Stimulated activated CD8-positive, alpha-beta memory T cell treated with anti-CD3 and anti-CD28 coated beads, Interleukin-7, amount 100 ng/mL, for 4 hours (primary cell): ENCODE data around the gene KCNA5.

Experiments
- DNase-seq, 2 donors: peaks; one replicate each; pipeline ENCODE4 v3.0.0-alpha.2; 2020; ENCODE audit warnings: low read depth in 2 of 2

The KCNA5 gene

DNA sequence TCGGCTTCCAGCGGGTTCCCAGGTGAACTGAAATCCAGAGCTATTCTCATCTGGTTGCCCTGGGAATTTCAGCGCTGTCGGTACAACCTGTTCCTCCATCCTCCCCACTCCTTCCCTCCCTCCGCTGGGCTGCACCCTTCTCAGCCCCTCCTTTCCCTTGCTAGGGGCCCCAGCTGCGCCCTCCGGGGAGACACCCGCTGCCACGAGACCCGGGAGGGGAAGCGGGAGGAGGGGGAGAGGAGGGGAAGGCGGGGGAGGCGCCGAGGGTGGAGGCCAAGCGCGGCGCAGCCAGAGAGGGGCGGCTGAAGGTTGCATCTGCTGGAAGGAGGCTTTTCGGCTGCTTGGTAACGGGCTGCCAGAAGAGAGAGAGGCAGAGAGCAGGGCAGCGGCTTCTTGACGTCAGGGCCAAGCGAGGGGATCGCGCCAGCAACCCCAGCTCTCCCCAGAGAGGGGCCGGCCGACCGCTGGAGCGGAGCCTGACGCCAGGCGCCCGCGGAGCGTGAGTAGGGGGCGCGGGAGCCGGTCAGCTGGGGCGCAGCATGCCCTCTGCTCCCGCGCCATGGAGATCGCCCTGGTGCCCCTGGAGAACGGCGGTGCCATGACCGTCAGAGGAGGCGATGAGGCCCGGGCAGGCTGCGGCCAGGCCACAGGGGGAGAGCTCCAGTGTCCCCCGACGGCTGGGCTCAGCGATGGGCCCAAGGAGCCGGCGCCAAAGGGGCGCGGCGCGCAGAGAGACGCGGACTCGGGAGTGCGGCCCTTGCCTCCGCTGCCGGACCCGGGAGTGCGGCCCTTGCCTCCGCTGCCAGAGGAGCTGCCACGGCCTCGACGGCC, at the start of gene KCNA5:
Gene KCNA5 (plus strand): TSS at position 291 of the 831 bp plus-strand sequence. CDS start 269 bp downstream, at position 560.
- no peak for DNase-seq

DNA sequence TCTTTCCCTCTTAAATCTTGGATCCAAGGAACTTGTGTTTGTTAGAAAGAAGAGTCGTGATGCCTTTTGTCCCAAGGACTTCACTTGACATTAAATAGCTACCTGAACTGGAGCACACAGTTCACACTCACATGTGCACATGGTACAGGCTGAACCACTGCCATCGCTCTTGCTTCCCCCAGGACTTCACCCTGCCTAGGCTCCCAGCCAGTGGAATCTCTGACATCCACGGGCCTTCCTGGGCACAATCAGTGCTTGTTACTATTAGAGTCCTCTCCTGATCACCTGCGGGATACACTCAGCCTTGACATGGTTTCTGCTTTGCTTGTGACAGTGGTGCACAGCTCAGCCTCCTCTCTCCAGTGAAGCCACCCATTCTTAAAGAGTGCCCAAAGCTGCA, 49.1 kb upstream of the KCNA5 start:
- no peak for DNase-seq

DNA sequence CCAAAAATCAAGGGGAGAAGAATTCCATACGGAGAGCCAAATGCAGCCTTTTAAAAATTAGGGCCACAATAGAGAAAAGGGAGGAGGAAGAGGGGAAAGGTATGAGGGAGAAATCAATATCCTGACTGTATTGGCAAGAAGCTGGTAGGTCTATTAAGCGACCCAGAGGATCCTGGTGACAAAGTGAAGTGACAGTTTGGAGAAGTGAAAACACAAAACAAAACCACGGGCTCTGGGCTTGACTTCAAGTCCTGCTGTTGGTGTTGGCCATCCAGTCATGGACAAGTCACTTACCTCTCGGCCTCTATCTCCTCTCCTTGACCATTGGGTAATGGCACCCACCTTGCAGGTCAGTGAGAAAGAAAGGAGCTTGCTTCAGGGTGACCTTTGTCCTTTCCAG, 47.0 kb upstream of the KCNA5 start:
- DNase-seq: no peak

DNA sequence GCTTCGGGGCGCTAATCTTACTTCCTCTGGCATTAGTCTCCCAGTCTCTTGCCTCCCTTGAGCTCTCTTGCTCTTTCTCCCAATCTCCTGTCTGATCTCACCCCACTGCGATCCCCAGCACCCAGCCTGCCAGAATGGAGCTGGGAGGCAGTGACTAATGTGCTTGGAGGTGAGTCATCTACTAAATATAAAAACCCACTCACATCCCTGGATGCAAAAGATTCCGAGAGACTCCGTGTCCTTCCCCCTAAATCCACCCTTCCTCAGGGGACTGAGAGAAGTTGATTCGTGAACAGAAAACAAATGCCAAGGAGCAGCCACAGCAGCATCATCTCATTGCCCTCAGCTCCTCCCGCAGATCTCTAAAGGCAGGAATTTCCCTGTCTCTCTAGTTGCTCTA, 45.7 kb upstream of the KCNA5 start:
- no peak for DNase-seq

DNA sequence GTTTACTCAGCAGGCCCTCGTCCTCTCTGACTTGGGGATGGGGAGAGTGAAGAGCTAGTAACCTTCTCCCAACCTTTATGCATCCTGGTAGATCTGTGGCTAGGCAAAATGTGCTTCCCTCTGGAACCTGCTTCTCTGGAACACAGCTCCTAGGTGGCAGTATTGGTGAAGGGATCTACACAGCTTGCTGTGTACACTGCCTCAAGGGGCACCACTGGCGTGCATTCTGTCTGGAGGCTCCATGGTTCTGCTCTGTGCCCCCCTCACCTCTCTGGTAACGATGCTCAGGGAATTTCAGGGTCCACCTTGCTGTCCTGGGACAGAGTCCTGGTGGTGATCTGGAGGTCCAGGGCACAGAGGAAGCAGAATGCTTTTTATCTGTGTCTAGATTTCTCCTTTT, 43.5 kb upstream of the KCNA5 start:
- no peak for DNase-seq

DNA sequence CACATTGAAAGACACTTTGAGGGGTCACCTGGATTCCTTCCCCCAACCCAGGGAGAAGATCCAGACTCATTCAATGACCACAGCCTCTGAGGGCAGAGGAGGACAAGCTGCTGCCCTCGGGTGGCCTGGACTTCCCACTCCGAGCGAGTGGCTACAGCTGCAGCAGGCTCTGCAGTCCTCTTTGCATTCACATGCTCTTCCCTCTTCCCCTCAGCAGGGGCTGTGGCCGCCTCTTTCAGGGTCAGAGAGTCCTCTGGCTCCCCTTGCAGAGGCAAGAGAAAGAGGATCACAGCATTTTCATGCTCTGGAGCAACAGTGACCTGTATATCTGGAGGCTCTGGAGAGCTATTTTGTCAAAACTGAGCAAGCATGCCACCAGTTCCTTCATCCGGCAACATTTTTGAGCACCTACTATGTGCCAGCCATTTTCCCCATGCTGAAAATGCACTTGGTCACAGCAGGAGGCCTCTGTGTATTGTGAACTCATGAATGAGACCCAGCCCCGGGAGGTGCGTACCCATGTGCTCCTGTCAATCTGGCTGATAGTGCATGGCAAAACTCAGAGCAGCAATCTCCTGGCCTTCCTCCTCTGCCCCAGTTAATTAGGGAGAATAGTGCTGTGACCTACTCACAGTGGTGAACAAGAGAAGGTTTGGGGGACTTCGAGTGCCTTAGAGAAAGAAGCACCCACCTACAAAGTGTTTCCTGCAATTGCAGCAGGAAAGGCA, 42.9 kb upstream of the KCNA5 start:
- no peak for DNase-seq

DNA sequence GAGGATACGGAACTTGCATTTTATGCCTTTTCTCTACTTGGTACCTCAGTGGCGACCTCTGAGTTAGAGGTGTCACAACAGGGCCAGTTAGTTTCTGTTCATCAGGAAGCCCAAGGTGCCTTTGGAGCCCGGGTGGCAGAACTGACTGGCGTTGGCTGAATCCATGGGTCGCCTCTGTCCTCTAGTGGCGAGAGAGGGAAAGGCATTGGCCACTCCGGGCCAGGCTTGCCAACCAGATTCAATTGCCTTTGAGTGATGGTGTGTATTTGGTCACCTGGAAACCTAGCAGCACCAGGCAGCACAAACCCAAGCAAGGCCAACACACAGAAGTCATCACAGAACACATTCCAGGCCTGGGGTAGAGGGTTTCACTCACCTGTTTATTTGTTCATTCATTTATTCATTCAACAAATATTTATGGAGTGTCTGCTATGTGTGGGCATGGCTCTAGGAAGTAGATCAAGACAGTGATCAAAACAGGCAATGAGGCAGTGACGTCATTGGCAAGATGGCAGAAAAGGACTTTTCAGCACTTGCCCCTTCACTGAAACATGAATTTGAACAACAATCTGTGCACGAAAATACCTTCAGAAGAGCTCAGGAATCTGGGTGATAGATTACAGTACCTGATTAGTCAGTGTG, 40.5 kb upstream of the KCNA5 start:
- DNase-seq: no peak

DNA sequence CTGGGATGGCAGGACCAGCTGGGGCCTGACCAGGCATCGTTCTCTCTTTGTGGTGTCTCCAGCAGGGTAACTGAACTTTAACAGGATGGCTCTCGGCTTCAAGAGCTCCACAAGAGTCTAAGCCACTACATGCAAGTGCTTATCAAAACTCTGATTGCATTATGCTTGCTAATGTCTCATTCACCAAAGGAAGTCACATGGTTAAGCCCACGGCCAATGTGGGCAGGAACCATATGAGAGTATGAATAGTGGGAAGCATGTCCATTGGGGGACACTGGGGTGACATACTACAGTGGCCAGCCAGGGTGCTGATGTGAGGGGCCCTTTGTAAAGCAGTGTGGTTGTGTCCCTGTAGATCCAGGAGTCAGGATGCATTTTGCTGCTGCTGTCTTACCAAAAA, 35.0 kb upstream of the KCNA5 start:
- no peak for DNase-seq

DNA sequence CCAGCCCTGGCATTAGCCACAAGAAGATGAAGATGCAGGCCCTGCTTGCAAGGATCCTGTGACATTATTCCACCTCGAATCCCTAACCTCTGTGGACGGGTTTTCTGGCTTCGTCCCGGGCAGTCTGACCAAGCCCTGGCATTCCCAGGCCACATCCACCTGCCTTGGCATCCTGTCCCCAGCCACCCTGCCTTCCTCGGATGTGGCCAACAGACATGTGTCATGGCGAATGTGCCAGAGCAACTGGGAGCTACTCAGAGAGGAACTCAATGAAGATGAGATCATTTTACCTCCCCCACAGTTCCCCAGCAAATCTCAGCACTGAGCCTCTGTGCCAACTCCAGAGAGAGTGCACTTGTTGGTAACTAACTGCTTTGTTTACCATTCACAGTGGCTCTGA, 33.5 kb upstream of the KCNA5 start:
- DNase-seq: no peak

DNA sequence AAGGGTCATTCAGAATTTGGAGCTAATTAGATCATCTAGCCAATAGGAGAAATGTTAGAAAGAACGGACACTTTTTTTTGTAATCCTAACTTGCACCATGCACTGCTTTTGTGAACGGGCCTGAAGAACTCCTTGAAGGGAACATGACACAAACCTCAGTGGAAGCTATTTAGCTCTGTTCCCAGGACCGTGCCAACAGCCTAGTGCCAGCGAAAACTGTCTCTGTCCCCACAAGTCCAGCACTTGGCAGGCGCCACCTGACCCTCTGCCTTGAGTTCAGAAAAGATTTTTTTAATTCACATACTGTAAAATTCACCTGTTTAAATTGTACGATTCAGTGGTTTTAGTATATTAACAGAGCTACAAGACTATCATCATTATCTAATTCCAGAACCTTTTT, 31.3 kb upstream of the KCNA5 start:
- no peak for DNase-seq

DNA sequence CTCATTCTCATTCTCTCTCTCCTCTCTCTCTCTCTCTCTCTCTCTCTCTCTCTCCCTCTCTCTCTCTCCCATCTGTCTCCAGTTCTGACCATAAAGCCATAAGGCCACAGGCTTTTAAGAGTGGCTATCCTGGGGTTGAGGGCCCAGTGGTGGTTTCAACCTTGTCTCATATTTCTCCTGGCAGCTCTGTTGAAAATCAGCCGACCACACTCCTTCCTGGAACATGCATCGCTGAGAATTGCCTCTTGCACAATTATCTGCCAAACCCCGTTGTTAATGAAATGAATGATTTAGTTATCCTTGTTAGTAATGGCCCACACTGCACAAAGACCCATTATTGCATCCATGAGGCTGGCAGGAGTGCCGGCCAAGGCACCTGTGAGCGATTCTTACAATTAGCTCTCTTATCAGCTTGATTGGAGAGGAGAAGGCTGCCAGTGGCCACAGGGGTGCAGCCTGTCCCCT, 30.4 kb upstream of the KCNA5 start:
- no peak for DNase-seq

DNA sequence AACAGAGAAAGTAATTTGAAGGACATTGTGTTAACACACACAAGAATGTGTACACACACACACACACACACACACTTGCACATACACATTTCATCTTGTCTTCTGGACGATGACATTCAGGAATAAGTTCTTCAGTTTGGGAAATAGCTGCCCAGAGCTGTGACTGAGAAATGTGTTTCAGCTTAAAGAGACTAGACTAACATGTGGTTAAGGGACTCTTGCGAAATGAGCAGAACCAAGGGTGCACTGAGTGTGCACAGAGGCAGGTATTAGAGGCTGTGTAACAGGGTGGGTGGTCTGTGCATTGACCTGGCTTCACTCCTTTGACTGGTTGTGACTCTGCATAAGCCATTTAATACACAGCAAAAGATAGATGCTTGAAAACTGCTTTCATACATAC, 29.4 kb upstream of the KCNA5 start:
- DNase-seq: no peak

DNA sequence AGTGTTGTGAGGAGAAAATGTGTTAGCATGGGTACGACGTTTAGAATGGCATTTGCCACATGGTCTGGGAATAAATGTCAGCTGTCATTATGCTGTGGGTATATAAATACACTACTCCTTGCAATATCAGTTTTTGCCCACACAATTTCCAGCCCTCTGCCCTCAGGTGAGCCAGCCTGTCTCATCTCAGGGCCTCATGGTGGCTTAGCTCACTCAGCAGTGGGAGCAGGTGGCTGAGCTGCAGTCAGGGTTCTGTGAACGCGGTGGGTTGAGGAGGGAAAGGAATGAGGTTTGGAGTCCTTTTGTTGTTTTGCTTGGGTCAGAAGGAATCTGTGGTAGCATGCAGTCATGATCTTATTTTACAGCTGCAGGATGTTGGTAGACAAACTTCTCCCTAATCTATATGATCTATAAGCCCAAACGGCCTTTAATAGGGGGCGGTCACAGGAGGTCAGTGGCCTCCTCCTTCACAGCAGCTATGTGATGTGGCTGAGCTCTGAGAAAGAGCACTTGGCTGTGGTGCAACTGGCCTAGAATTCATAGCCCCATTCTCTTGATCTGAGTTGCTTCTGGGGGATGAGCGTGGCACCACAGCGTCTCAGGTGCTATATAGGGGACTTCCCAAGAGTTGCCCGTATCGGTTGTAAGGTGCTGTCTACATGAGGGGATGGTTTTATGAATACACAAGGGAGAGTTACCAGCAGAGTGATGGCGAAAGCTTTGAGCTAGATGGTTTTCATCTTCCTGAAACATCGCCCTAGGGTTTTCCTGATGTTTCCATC, 27.8 kb upstream of the KCNA5 start:
- no peak for DNase-seq

DNA sequence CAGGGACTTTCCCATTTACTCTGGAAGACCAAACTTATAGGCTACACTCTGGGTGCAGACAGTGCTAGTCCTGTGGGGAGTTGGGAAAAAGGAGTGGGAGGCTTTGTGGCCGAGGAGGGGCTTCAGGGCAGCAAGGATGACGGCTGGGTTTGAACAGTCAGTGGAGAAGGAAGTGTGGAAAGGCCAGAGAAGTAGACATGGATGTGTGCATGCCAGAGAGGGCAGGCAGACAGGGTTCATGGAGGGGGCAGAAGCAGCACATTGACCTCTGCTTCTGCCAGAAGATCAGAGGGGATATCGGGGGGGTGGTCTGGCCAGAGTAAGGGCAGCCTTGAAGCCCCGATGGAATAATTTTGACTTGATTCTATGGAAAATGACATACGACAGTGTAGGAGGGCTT, 27.2 kb upstream of the KCNA5 start:
- DNase-seq: no peak

DNA sequence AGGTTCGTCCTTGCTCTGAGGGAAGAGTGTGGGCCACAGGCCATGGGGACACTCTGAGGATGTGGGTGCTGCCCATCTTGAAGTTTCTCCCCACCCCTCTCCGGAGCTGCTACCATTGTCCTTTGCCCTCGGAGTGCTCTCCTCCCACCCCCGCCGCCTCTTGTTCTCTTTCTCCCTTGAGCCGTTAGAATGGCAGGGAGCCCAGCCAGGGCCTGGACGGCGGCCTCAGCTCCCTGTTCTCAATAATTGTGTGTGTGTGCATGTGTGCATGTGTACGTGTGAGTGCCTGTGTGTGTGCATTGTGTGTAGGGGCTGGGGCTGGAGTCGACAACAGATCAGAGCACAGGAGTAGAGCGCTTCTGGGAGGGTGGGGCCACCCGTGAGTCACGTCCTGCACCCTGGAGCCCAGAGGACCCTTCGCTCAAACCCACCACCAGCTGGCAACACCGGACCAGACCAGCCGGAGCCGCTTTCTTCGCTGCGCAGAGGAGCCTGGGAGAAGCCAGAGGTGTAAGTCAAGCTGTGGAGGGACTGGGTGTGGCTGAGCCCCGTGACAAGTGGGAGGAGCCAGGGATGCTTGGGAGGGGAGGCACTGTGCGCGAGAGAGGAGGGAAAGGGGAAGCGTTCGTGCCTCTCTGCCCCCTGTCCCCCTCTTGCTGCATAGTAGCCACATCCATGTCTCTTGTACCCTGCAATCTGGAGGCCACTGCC, 25.9 kb upstream of the KCNA5 start:
- DNase-seq: no peak

DNA sequence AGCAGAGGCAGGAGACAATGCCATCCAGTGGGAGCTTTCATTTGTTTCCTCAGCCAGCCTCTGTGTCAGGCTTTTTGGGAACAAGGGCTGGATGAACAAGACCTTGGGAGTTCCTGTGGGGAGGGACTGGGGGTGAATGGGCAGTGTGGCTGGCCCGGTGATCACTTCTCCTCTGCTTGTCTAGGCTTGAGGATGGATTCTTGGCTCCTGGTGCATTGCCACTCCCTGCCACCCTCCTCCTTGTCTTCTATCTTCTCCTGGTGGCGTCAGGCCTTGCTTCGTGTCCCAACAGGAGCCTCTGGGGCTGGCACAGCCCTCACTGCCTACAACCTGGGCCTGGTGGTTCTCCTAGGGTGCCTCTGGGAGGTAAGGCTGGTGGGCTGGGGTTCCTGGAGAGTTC, 25.0 kb upstream of the KCNA5 start:
- DNase-seq: no peak

DNA sequence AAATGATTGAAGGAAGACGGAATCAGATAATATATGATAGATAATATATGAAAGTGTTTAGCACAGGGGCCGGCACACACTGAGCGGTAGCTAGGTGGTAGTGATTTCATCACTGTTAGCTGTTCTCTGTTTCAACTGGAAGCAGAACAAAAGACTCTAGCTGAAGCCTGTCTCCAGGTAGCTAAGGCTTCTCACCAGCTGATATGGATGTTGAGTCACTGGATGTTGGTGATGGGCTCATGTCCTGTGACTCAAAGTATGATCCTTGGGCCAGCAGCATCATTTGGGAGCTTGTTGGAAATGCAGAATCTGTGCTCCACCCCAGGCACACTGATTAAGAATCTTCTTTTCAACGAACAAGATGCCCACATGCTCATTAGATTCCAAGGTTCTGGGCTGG, 21.7 kb upstream of the KCNA5 start:
- DNase-seq: no peak

DNA sequence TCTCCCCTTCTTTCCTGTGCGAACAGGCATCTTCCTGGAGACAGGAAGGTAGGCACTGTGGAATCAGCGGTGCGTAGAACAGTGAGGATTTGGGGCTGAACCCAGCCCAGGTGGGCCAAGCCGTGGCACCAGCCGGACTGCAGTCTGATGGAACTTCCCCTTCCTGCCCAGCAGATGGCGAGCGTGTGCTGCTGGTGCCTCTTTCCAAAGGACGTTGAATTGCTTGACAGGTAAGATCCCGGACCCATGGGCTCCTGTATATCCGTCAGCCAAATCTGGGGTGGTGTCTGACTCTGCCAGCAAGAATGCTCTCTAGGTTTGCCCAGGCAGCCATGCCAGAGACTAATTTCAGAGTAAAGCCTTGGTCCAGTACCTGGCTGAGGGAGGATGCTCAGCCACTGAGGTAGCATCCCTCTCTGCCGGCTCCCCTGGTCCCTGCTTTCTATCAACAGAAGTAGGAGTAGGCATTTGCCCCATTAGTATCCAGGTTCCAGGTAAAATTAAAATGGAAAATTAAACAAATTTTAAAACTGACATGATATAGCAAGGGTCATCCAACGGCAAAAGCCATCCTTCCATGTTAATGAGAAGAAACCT, 21.1 kb upstream of the KCNA5 start:
- no peak for DNase-seq

DNA sequence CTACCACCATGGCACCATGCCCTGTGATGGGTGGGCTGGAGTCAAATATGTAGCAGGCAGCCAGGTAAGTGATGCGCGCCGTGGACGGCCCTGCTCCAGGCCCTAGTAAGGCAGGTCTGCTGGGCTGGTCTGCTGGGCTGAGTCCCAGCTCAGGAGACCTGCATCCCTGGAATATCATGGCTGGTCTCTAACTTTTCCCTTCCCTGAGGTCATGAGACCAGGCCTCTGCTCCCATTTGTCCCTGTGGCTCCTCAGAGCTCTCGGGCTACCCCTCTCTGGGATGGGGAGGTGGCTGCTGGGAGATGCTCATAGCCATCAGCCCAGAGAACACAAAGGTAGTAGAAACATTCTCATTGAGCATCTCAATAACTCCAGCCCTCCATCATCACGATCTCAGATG, 19.8 kb upstream of the KCNA5 start:
- DNase-seq: no peak

DNA sequence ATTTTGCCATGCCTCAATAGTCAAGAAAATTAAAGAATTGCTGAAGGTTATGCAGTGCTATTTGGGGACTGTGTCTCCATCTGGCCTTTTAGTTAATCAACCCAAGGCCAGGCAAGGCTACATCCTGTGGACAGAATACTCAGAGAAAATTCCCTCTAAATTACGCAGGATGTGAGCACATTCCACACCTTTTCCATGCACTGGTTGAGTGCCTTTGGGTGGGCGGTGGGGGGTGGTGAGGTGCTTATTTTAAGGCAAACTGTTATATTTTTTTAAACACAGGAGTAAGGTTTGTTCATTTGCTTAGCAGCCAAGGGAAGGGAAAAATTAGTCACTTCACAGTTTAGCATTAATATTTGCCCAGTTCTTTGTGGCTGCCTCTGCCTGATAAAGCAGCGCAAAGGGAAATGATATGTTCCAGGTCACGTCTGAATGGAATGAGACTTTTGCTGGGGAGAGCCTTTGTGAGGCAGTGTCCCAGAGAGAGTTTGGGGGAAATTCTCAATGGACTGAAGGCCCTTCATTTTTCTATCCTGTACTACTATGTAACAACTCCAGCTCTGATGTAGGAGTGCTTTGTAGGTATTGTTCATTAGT, 17.2 kb upstream of the KCNA5 start:
- DNase-seq: no peak
